Smooth muscle cell (in vitro differentiated cells): ENCODE measurements around the gene COL23A1. TPM values are rescaled to one million over a fixed set of nuclear protein-coding genes. Genes with fewer than 3 reads are reported as not detected.
"Not testable (repeated sequence)": the region's sequence is repeated elsewhere in the genome, so short reads cannot be mapped to it uniquely, and the experiment has no call there.

ENCODE experiments used
- DNase-seq: peaks from one replicate; lab custom pipeline; 2025; ENCODE audit not compliant: unreplicated experiment; lab: John Stamatoyannopoulos, UW
- H2AFZ ChIP-seq: fragments of 200-600 bp; sonication (generic); 2 replicates; pipeline ENCODE4 v1.6.0; 2016; ENCODE audit warnings: antibody characterized with exemption, low read depth, mild to moderate bottlenecking
- H3F3A ChIP-seq: fragments of 200-600 bp; sonication (generic); 2 replicates; pipeline ENCODE4 v1.6.0; 2017; ENCODE audit warnings: antibody characterized with exemption, low read depth
- H3K27ac ChIP-seq: fragments of 200-600 bp; sonication (generic); 2 replicates; pipeline ENCODE4 v1.5.1; 2016; ENCODE audit warnings: low read depth, mild to moderate bottlenecking
- H3K27me3 ChIP-seq: fragments of 200-600 bp; sonication (generic); 2 replicates; pipeline ENCODE4 v1.6.1; 2016; ENCODE audit warnings: low read depth, mild to moderate bottlenecking
- H3K36me3 ChIP-seq: fragments of 200-600 bp; sonication (generic); 2 replicates; pipeline ENCODE4 v1.5.1; 2016; ENCODE audit warnings: low read depth
- H3K4me1 ChIP-seq: fragments of 200-600 bp; sonication (generic); 2 replicates; pipeline ENCODE4 v1.5.1; 2016; ENCODE audit warnings: low read depth
- H3K4me2 ChIP-seq: fragments of 200-600 bp; sonication (generic); 2 replicates; pipeline ENCODE4 v1.6.0; 2016; ENCODE audit warnings: mild to moderate bottlenecking
- H3K4me3 ChIP-seq: fragments of 200-600 bp; sonication (generic); 2 replicates; pipeline ENCODE4 v1.5.1; 2016; ENCODE audit warnings: mild to moderate bottlenecking
- H3K79me2 ChIP-seq: fragments of 200-600 bp; sonication (generic); 2 replicates; pipeline ENCODE4 v1.6.0; 2016; ENCODE audit warnings: low read depth, mild to moderate bottlenecking
- H3K9ac ChIP-seq: fragments of 200-600 bp; sonication (generic); 2 replicates; pipeline ENCODE4 v1.6.0; 2016; ENCODE audit warnings: low read depth
- H3K9me3 ChIP-seq: fragments of 200-600 bp; sonication (generic); replicated peaks from 2 replicates; pipeline ENCODE4 v1.5.1; 2016; ENCODE audit warnings: low read depth
- H4K20me1 ChIP-seq: fragments of 200-600 bp; sonication (generic); 2 replicates; pipeline ENCODE4 v1.6.0; 2016; ENCODE audit warnings: low read depth
- CTCF ChIP-seq: fragments of 200-600 bp; sonication (generic); IDR thresholded peaks from 2 replicates; pipeline ENCODE4 v1.5.1; 2017; ENCODE audit warnings: borderline replicate concordance, mild to moderate bottlenecking, antibody characterized with exemption; ENCODE audit not compliant: insufficient read depth, poor library complexity, severe bottlenecking
- WGBS: methylation state at CpG from one replicate; pipeline ENCODE4 v1.1.7; 2016; ENCODE audit warnings: low lambda C conversion rate; 5-methylcytosine and 5-hydroxymethylcytosine counted together
- polyA plus RNA-seq: library from polyadenylated mRNA; unstranded; fragments of >200 nt; fragmentation: Nextera tagmentation; extraction: Ambion mirVana; gene quantifications from 2 replicates; pipeline ENCODE4 v1.2.1, GENCODE V29; 2016
- total RNA-seq: library from RNA; depleted of rRNA; stranded (reverse); fragments of >200 nt; gene quantifications from 2 replicates; pipeline ENCODE4 v1.2.3, GENCODE V29; 2014

Gene COL23A1
- total and polyA plus RNA-seq, 2 experiments from 2014 or later: 5.3 to 27.4 TPM

DNA sequence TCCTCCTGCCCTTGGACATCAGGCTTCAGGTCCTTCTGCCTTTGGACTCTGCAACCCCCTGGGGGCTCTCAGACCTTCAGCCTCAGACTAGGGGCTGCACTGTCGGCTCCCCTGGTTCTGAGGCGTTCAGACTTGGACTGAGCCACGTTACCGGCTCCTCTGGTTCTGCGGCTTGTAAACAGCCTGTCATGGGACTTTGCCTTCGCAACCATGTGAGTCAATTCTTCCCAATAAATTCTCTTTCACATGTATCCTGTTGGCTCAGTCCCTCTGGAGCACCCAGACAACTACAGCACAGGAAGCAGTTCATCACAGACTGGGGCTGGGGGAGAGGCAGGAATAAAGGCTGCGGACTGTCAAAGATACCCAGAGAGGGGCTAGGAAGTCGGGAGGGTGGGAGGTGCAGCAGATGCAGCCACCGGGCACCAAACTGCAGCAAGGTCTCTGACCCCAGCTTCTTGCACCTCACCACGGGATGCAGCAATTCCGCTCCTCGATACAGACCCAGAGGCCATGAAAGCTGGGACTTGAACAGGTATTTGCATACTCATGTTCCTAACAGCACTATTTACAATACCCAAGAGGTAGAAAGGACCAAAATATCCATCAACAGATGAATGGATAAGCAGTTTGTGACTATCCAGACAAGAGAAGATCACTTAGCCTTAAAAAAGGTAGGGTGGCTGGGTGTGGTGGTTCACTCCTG, 100.8 kb downstream of the COL23A1 start:
- no peak overlapping the region for H3K4me2 ChIP-seq
- no peaks in the 10 kb centered on the region for H3K27me3 ChIP-seq
- no peak overlapping the region for H3K9ac ChIP-seq
- WGBS: 79% methylated on average over 12 of the region's 12 CpGs
- no peak for DNase-seq
- H3K4me1 ChIP-seq: peaks cover 4% of the 10 kb centered on the region
- H2AFZ ChIP-seq: no peak overlapping the region
- H3K4me3 ChIP-seq: no peak overlapping the region
- no peaks in the 10 kb centered on the region for H4K20me1 ChIP-seq
- H3K27ac ChIP-seq: no peak overlapping the region
- no peaks in the 10 kb centered on the region for H3K9me3 ChIP-seq
- TF ChIP-seq CTCF: no peak
- peaks cover 4% of the 10 kb centered on the region for H3K79me2 ChIP-seq
- no peaks in the 10 kb centered on the region for H3K36me3 ChIP-seq
- no peaks in the 10 kb centered on the region for H3F3A ChIP-seq

- H3K4me1 ChIP-seq: peaks cover 4% of the 10 kb centered on the region
- no peaks in the 10 kb centered on the region for H3K27me3 ChIP-seq
- H3K27ac ChIP-seq: no peak overlapping the region
- 88% methylated on average over 8 of the region's 8 CpGs for WGBS
- no peak for TF ChIP-seq CTCF
- no peaks in the 10 kb centered on the region for H4K20me1 ChIP-seq
- no peaks in the 10 kb centered on the region for H3K36me3 ChIP-seq
- H3K79me2 ChIP-seq: peaks cover 4% of the 10 kb centered on the region
- no peak overlapping the region for H3K9ac ChIP-seq
- no peak overlapping the region for H3K4me2 ChIP-seq
- no peaks in the 10 kb centered on the region for H3K9me3 ChIP-seq
- H3K4me3 ChIP-seq: no peak overlapping the region
- no peak for DNase-seq
- H2AFZ ChIP-seq: no peak overlapping the region
- no peaks in the 10 kb centered on the region for H3F3A ChIP-seq
These were observed 101.5 kb downstream of the COL23A1 start for GRCh38 chr5:178488696-178489095.

GRCh38 chr5:178487911-178488600, 102.1 kb downstream of the COL23A1 start:
- 83% methylated on average over 9 of the region's 9 CpGs for WGBS
- H3K36me3 ChIP-seq: no peaks in the 10 kb centered on the region

DNA sequence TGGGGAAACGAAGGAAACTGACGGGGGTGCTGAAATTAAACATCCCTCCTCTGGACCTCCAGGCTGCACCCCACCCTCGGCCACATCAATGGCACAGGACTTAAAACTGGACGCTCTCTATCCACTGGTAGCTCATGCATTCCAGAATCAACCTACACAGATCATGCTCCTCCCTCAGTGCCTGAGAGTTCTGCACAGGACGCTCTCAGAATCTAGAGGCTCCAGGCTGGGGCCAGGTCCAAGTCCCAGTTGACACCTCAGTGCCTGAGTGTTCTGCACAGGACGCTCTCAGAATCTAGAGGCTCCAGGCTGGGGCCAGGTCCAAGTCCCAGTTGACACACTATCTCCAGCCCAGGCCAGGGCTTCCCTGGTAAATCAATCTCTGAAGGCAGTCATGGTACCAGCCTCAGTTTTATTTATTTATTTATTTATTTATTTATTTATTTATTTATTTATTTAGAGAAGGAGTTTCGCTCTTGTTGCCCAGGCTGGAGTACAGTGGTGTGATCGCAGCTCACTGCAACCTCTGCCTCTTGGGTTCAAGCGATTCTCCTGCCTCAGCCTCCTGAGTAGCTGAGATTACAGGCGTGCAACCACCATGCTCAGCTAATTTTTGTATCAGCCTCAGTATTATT, 103.2 kb downstream of the COL23A1 start:
- not testable (repeated sequence) for DNase-seq, H3K9ac ChIP-seq, H3K27me3 ChIP-seq, H2AFZ ChIP-seq, H4K20me1 ChIP-seq, H3F3A ChIP-seq, H3K4me1 ChIP-seq, H3K36me3 ChIP-seq, H3K79me2 ChIP-seq, H3K9me3 ChIP-seq, H3K4me3 ChIP-seq, H3K27ac ChIP-seq
- WGBS: 78% methylated on average over 10 of the region's 10 CpGs
- peak overlapping the region; percentile 37 for H3K4me2 ChIP-seq

More at GRCh38 chr5:178487911-178488600, 102.1 kb downstream of the COL23A1 start:
- H3K27ac ChIP-seq: no peak overlapping the region
- H3K27me3 ChIP-seq: no peaks in the 10 kb centered on the region
- H3K9ac ChIP-seq: no peak overlapping the region
- no peak overlapping the region for H3K4me3 ChIP-seq
- H3K79me2 ChIP-seq: peaks cover 4% of the 10 kb centered on the region
- DNase-seq: no peak
- H3K4me1 ChIP-seq: peaks cover 4% of the 10 kb centered on the region
- H3K9me3 ChIP-seq: no peaks in the 10 kb centered on the region
- no peak overlapping the region for H2AFZ ChIP-seq
- no peaks in the 10 kb centered on the region for H3F3A ChIP-seq
- H4K20me1 ChIP-seq: no peaks in the 10 kb centered on the region
- no peak overlapping the region for H3K4me2 ChIP-seq
- no peak for TF ChIP-seq CTCF
